ENCODE measurements around the gene EWSR1.

- TF ChIP-seq CTCF (IDR thresholded peaks at IDR 0.05; ENCODE audit: low read depth, low read length, poor library complexity, severe bottlenecking) (no peak), EZH2phosphoT487 (IDR thresholded peaks at IDR 0.05; ENCODE audit: borderline replicate concordance, low read length) (no peak)
Observed at GRCh38 chr22:29339381-29340235, 71.5 kb downstream of the EWSR1 start.
